ENCODE data around the gene SLC47A2. TPM values are rescaled to one million over a fixed set of nuclear protein-coding genes. Genes with fewer than 3 reads are reported as not detected.
A peak's percentile ranks its signal among the peaks of the same experiment; 100 is the strongest.

The SLC47A2 gene
- total RNA-seq, 2 donors from 2014 or later = not detected

GRCh38 chr17:19727501-19728078 lies 11.2 kb upstream of the SLC47A2 start:
- Histone ChIP-seq H3K4me3 (no peak overlapping the region), H3K27ac (peak overlapping the region; percentile 93), H3K36me3 (no peaks in the 10 kb centered on the region), H3K9me3 (no peaks in the 10 kb centered on the region), H3K4me1 (peaks cover 0 to 36% of the 10 kb centered on the region in 2 donors), H3K27me3 (no peaks in the 10 kb centered on the region)
- TF ChIP-seq CTCF (IDR thresholded peaks at IDR 0.05) = no peak
- peak; percentile 83 for DNase-seq (ENCODE audit: low spot score)

- H3K27me3 ChIP-seq = no peaks in the 10 kb centered on the region
- no peak overlapping the region for H3K4me3 ChIP-seq
- H3K27ac ChIP-seq = peak overlapping the region; percentile 93
- H3K4me1 ChIP-seq = peaks cover 0 to 36% of the 10 kb centered on the region in 2 donors
- DNase-seq (ENCODE audit: low spot score) = no peak
- no peaks in the 10 kb centered on the region for H3K36me3 ChIP-seq
- H3K9me3 ChIP-seq = no peaks in the 10 kb centered on the region
- no peak for TF ChIP-seq CTCF (IDR thresholded peaks at IDR 0.05)
These were observed 10.4 kb upstream of the SLC47A2 start for GRCh38 chr17:19726631-19727376.

- Histone ChIP-seq H3K36me3 (no peaks in the 10 kb centered on the region), H3K27me3 (no peaks in the 10 kb centered on the region), H3K9me3 (no peaks in the 10 kb centered on the region), H3K4me3 (no peak overlapping the region), H3K27ac (no peak overlapping the region), H3K4me1 (peaks cover 0 to 44% of the 10 kb centered on the region in 2 donors)
- TF ChIP-seq CTCF (IDR thresholded peaks at IDR 0.05) = no peak
- no peak for DNase-seq (ENCODE audit: low spot score)
These were observed 9.1 kb upstream of the SLC47A2 start for GRCh38 chr17:19725486-19725885.

GRCh38 chr17:19724501-19725420 lies 8.4 kb upstream of the SLC47A2 start:
- H3K9me3 ChIP-seq = no peaks in the 10 kb centered on the region
- no peaks in the 10 kb centered on the region for H3K27me3 ChIP-seq
- peak overlapping the region; percentile 24 to 37 for H3K27ac ChIP-seq
- DNase-seq (ENCODE audit: low spot score) = peak; percentile 69
- no peaks in the 10 kb centered on the region for H3K36me3 ChIP-seq
- H3K4me3 ChIP-seq = peak overlapping the region in 1 of 2 donors; percentile 26
- H3K4me1 ChIP-seq = peaks cover 0 to 46% of the 10 kb centered on the region in 2 donors
- TF ChIP-seq CTCF (IDR thresholded peaks at IDR 0.05) = no peak

GRCh38 chr17:19723964-19724363 lies 7.6 kb upstream of the SLC47A2 start:
- H3K27me3 ChIP-seq = no peaks in the 10 kb centered on the region
- no peak for TF ChIP-seq CTCF (IDR thresholded peaks at IDR 0.05)
- DNase-seq (ENCODE audit: low spot score) = no peak
- H3K4me3 ChIP-seq = no peak overlapping the region
- H3K4me1 ChIP-seq = peaks cover 0 to 40% of the 10 kb centered on the region in 2 donors
- no peaks in the 10 kb centered on the region for H3K36me3 ChIP-seq
- H3K27ac ChIP-seq = peak overlapping the region in 1 of 2 donors; percentile 37
- H3K9me3 ChIP-seq = no peaks in the 10 kb centered on the region

Data from right atrium auricular region (tissue), 2 donors.